Measurements from ENCODE around the gene ACKR1.

ACKR1 gene, protein sequence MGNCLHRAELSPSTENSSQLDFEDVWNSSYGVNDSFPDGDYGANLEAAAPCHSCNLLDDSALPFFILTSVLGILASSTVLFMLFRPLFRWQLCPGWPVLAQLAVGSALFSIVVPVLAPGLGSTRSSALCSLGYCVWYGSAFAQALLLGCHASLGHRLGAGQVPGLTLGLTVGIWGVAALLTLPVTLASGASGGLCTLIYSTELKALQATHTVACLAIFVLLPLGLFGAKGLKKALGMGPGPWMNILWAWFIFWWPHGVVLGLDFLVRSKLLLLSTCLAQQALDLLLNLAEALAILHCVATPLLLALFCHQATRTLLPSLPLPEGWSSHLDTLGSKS

DNA sequence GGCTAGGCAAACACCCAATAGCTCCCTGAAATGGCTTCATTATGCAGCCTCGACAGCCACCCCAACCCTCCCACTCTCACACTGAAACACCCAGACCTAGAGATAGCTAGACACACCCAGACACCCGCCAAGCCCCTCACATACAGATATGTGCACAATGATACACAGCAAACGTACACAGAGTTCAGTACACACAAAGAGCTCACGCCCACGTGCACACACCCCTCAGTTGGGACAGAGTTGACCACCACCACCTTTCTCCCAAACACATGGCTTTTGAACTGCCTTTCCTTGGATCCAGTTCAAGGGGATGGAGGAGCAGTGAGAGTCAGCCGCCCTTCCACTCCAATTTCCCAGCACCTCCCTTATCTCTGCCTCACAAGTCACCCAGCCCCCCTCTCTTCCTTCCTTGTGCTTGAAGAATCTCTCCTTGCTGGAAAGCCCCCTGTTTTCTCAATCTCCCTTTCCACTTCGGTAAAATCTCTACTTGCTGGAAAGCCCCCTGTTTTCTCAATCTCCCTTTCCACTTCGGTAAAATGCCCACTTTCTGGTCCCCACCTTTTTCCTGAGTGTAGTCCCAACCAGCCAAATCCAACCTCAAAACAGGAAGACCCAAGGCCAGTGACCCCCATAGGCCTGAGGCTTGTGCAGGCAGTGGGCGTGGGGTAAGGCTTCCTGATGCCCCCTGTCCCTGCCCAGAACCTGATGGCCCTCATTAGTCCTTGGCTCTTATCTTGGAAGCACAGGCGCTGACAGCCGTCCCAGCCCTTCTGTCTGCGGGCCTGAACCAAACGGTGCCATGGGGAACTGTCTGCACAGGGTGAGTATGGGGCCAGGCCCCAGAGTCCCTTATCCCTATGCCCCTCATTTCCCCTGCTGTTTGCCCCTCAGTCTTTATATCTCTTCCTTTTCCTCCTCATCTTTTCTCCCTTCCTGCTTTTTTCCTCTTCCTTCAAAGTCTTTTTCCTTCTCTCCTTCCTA lies at the start of gene ACKR1:
Gene ACKR1 (plus strand): TSS at position 715 of the 981 bp plus-strand sequence. CDS start 85 bp downstream, at position 800.
- DNase-seq (ENCODE audit: low read depth, low spot score), result no peak

- peak; percentile 22 for DNase-seq (ENCODE audit: low read depth, low spot score)
Measured at GRCh38 chr1:159161001-159161718, 43.5 kb upstream of the ACKR1 start.

- DNase-seq (ENCODE audit: low read depth, low spot score), result no peak
Measured at GRCh38 chr1:159161719-159162026, 43.0 kb upstream of the ACKR1 start.

GRCh38 chr1:159162516-159163265 lies 42.0 kb upstream of the ACKR1 start:
- DNase-seq (ENCODE audit: low read depth, low spot score), result no peak

- no peak for DNase-seq (ENCODE audit: low read depth, low spot score)
Measured at GRCh38 chr1:159163614-159164228, 41.0 kb upstream of the ACKR1 start.

DNA sequence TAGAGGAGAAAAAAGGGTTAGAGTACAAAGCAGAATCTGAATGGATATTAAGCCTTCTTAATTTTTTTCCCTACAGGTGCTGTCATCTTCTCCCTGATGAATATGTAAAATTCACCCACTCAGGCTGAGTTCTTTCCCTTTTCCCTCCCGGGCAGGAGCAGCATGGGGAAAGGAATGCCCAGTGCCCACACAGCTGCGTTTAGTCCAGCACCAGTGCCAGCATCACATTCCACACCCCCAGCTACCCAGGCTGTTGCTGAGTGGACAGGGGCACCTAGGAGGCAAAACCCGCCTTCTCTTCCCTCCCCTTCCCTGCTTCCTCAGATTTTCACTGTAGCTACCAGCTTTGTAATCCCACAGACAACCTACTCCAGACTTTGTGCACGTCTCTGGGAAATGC lies 36.6 kb upstream of the ACKR1 start:
- no peak for DNase-seq (ENCODE audit: low read depth, low spot score)

GRCh38 chr1:159170639-159171038 lies 34.0 kb upstream of the ACKR1 start:
- DNase-seq (ENCODE audit: low read depth, low spot score), result no peak

DNA sequence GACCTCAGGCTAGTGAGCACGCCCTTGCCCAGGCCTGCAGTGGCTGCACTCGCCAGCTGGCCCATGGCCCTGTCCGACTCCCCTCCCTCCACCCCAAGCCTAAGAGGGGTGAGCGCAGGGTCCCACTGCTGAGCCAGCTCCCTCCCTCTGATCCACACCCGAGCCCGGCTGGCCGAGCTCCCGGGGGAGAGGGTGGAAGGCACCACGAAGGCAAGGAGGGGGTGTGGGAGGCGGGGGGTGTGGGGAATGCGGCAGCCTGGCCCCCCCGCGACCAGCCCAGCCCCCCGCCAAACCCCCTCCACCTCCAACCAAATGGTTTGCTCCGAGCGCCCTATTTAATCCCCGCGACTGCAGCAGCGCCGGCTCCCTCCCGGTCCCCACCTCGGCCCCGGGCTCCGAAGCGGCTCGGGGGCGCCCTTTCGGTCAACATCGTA lies 33.4 kb upstream of the ACKR1 start, which contains the start of gene CADM3:
Gene CADM3 (plus strand): TSS at position 362 of the 434 bp plus-strand sequence. CDS start 151 bp downstream, outside the sequence.
- no peak for DNase-seq (ENCODE audit: low read depth, low spot score)

- no peak for DNase-seq (ENCODE audit: low read depth, low spot score)
Measured at GRCh38 chr1:159171688-159172501, 32.8 kb upstream of the ACKR1 start.

GRCh38 chr1:159172614-159173291 lies 31.9 kb upstream of the ACKR1 start:
- DNase-seq (ENCODE audit: low read depth, low spot score), result no peak

- DNase-seq (ENCODE audit: low read depth, low spot score), result no peak
Measured at GRCh38 chr1:159173320-159173719, 31.4 kb upstream of the ACKR1 start.

- no peak for DNase-seq (ENCODE audit: low read depth, low spot score)
Measured at GRCh38 chr1:159175571-159175970, 29.1 kb upstream of the ACKR1 start.

GRCh38 chr1:159177272-159177907 lies 27.3 kb upstream of the ACKR1 start:
- DNase-seq (ENCODE audit: low read depth, low spot score), result no peak

GRCh38 chr1:159179906-159180305 lies 24.8 kb upstream of the ACKR1 start:
- DNase-seq (ENCODE audit: low read depth, low spot score), result no peak

- DNase-seq (ENCODE audit: low read depth, low spot score), result no peak
Measured at GRCh38 chr1:159180516-159180915, 24.2 kb upstream of the ACKR1 start.

DNA sequence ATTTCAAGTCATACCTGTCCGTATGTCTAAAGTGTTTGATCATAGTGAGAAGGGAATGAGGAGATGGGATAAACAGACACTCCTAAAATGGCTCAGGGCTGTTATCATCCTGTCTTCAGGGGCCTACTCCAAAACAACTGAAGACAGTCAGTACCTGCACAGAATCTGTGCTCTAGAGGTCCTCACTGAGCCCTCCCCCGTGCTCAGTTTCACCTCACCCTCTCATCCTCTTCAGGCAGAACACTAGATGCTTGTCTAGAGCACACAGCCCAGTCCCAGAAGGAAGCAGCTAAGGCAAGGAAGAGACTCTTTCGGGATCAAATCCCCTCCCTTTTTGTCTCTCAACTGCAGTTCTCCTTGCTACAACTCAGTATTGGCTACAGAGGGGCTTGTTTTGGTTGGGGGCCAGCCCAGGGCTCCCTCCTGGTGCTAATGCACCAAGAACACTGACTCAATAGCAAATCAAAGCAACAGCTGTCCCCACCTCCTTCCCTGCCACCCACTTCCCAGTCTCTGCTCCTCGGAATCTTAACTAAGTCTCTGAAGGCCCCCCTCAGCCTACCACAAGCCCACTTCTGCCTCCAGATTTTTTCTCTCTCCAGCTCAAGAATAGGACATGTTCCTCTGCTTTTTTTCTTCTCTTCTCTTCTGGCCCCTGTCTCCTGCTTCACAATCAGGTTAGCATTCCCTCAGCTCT lies 23.2 kb upstream of the ACKR1 start:
- no peak for DNase-seq (ENCODE audit: low read depth, low spot score)

DNA sequence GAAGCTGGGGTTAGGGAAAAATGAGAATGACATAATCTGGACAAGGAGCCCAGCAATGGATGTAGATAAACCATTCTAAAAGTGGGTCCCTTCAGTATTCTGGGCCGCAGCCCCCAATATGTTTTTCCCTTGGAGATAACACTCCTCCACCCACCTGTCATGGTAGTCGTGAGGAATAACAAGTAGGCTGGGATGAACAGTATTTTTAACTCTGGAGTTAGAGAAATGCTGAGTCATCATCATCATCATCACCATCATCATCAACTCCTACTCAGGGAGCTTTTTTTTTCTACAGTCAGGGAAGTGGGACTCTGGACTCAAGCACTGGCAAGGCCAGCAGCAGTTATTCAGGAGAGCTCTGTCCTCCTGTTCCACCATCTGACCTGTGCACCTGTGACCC lies 20.5 kb upstream of the ACKR1 start:
- DNase-seq (ENCODE audit: low read depth, low spot score), result no peak

DNA sequence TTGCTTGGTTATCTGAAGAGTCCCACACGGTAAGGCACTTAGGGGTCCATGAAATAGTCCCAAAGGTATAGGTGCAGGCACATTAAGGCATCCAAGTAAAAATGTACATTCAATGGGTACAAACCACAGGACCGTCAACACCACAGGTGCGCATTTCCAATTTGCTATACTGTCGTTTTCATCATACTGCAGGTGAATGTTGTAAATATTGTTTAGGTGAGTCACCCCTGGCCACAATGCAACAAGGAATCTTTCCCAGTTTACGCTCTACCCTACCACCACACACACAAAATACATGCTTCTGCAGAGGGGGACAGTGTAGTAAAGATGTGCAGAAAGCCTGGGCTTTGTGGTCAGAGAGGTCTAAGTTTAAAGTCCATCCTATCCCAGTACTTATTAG lies 19.6 kb upstream of the ACKR1 start:
- no peak for DNase-seq (ENCODE audit: low read depth, low spot score)

All from activated CD4-positive, CD25-positive, alpha-beta regulatory T cell treated with anti-CD3 and anti-CD28 coated beads, Interleukin-2, amount 50 U/mL, for 16 hours (primary cell).